Measurements from ENCODE around the gene TMEM266.

The TMEM266 gene

GRCh38 chr15:76134537-76134936, 74.8 kb downstream of the TMEM266 start:
- DNase-seq (no peak), ATAC-seq (no peak)

- ATAC-seq (peak; percentile 28), DNase-seq (no peak)
Observed at GRCh38 chr15:76135516-76135915, 75.7 kb downstream of the TMEM266 start.

GRCh38 chr15:76138436-76138835, 78.7 kb downstream of the TMEM266 start:
- DNase-seq (no peak), ATAC-seq (no peak)

- peak; percentile 86 for DNase-seq
- peak; percentile 86 for ATAC-seq
Observed at GRCh38 chr15:76139368-76140073, 79.7 kb downstream of the TMEM266 start.

- ATAC-seq: no peak
- no peak for DNase-seq
Observed at GRCh38 chr15:76140074-76140464, 80.3 kb downstream of the TMEM266 start.

GRCh38 chr15:76146812-76147211, 87.0 kb downstream of the TMEM266 start:
- DNase-seq (no peak), ATAC-seq (no peak)

- ATAC-seq (no peak), DNase-seq (peak; percentile 84)
Observed at GRCh38 chr15:76147906-76148570, 88.3 kb downstream of the TMEM266 start.

- DNase-seq: no peak
- ATAC-seq: no peak
Observed at GRCh38 chr15:76149291-76149915, 89.6 kb downstream of the TMEM266 start.

- no peak for ATAC-seq
- DNase-seq: peak; percentile 27
Observed at GRCh38 chr15:76150513-76150912, 90.7 kb downstream of the TMEM266 start.

GRCh38 chr15:76150971-76151598, 91.3 kb downstream of the TMEM266 start:
- ATAC-seq: peak; percentile 89
- DNase-seq: peak; percentile 88

- DNase-seq (no peak), ATAC-seq (no peak)
Observed at GRCh38 chr15:76151599-76151974, 91.8 kb downstream of the TMEM266 start.

GRCh38 chr15:76152197-76152596, 92.4 kb downstream of the TMEM266 start:
- ATAC-seq: no peak

GRCh38 chr15:76153241-76154197, 93.7 kb downstream of the TMEM266 start:
- no peak for ATAC-seq
- no peak for DNase-seq

More at GRCh38 chr15:76152197-76152596, 92.4 kb downstream of the TMEM266 start:
- DNase-seq: no peak

- DNase-seq (peak; percentile 27), ATAC-seq (peak; percentile 41)
Observed at GRCh38 chr15:76155731-76156130, 95.9 kb downstream of the TMEM266 start.

- ATAC-seq (no peak), DNase-seq (no peak)
Observed at GRCh38 chr15:76158226-76158625, 98.4 kb downstream of the TMEM266 start.

- no peak for ATAC-seq
- DNase-seq: no peak
Observed at GRCh38 chr15:76158815-76159214, 99.0 kb downstream of the TMEM266 start.

GRCh38 chr15:76159282-76159681, 99.5 kb downstream of the TMEM266 start:
- ATAC-seq: no peak

GRCh38 chr15:76160426-76161152, 100.8 kb downstream of the TMEM266 start:
- ATAC-seq: no peak
- DNase-seq: no peak

More at GRCh38 chr15:76159282-76159681, 99.5 kb downstream of the TMEM266 start:
- DNase-seq: no peak

- ATAC-seq (no peak), DNase-seq (no peak)
Observed at GRCh38 chr15:76161153-76162035, 101.6 kb downstream of the TMEM266 start.

- ATAC-seq (no peak), DNase-seq (no peak)
Observed at GRCh38 chr15:76162036-76162398, 102.2 kb downstream of the TMEM266 start.

All from stimulated activated naive CD8-positive, alpha-beta T cell treated with anti-CD3 and anti-CD28 coated beads, Interleukin-15, Interleukin-2, amounts not matched to agents 100 U/mL and 50 U/mL, for 24 hours (primary cell).